HCT116 (cell line): Measurements from ENCODE around the gene CISTR. TPM values are rescaled to one million over a fixed set of nuclear protein-coding genes. Genes with fewer than 3 reads are reported as not detected.

Experiments
- ATAC-seq: fragments of 200-7000 bp; cut with Tn5 transposase; 2 replicates; pipeline ENCODE4 v1.9.1; 2020; ENCODE audit warnings: mild to moderate bottlenecking, moderate library complexity
- BruUV-seq: library from RNA; stranded (reverse); fragments of 400-500 nt; replicated peaks from 2 replicates; lab custom pipeline; 2021; lab: Mats Ljungman, UMichigan
- CTCF ChIA-PET: fragments of 300-600 bp; sonication (Branson Sonifier 250); formaldehyde crosslinking; loops from one replicate; lab custom pipeline; 2021; ENCODE audit warnings: antibody characterized with exemption; lab: Charles Lee
- POLR2A ChIA-PET: fragments of 300-600, 350-600 bp; sonication (Branson Sonifier 250); formaldehyde crosslinking; loops from one replicate; lab custom pipeline; 2021; ENCODE audit warnings: antibody characterized with exemption; lab: Charles Lee
- RAD21 ChIA-PET, 2 experiments: fragments of 300-600 bp; sonication (Branson Sonifier 250); formaldehyde crosslinking; loops; one replicate each; lab custom pipeline; 2023; ENCODE audit warnings: low total read pairs in 2 of 2; ENCODE audit not compliant: uncharacterized antibody in 2 of 2, unreplicated experiment in 2 of 2, low non-redundant PET in 1 of 2; lab: Charles Lee
- DNase-seq: peaks from one replicate; pipeline ENCODE4 v3.0.0-alpha.2; 2010; ENCODE audit warnings: low read depth, low spot score
- H2AFZ ChIP-seq: fragments of 200-600 bp; shearing (Covaris generic), sonication (generic); 2 replicates; pipeline ENCODE4 v1.6.1; 2017; ENCODE audit warnings: low read depth, mixed run types, mixed read lengths, antibody characterized with exemption, low read length; ENCODE audit not compliant: poor library complexity, severe bottlenecking
- H3K27ac ChIP-seq: 2 replicates; pipeline ENCODE4 v1.5.1; 2012; ENCODE audit warnings: low read depth, low read length
- H3K27me3 ChIP-seq: fragments of 200-600 bp; sonication (generic); 2 replicates; pipeline ENCODE4 v1.6.1; 2016; ENCODE audit warnings: mixed run types, low read length, mixed read lengths; ENCODE audit not compliant: insufficient read depth
- H3K36me3 ChIP-seq, 2 experiments: fragments of 200-500 bp in 1 of 2; fragments of 200-600 bp in 1 of 2; sonication (Bioruptor generic) in 1 of 2; sonication (generic) in 1 of 2; 2 replicates each; pipeline versions ENCODE4 v1.5.1 to v1.6.1; 2014 to 2016; ENCODE audit warnings: low read length in 2 of 2, inconsistent platforms in 1 of 2, mixed read lengths in 1 of 2, mixed run types in 1 of 2; ENCODE audit not compliant: insufficient read depth in 2 of 2, control insufficient read depth in 1 of 2
- H3K4me1 ChIP-seq, 2 experiments: fragments of 200-600 bp in 1 of 2; sonication (generic) in 1 of 2; 2 replicates each; pipeline versions ENCODE4 v1.5.1 to v1.6.1; 2012 to 2017; ENCODE audit warnings: low read length in 2 of 2, inconsistent platforms in 1 of 2, mild to moderate bottlenecking in 1 of 2, mixed read lengths in 1 of 2, mixed run types in 1 of 2, moderate library complexity in 1 of 2; ENCODE audit not compliant: insufficient read depth in 2 of 2, control insufficient read depth in 1 of 2
- H3K4me2 ChIP-seq: fragments of 200-600 bp; sonication (generic); 2 replicates; pipeline ENCODE4 v1.6.1; 2017; ENCODE audit warnings: mixed run types, low read length, mixed read lengths
- H3K4me3 ChIP-seq, 2 experiments: fragments of 200-600 bp in 1 of 2; sonication (generic) in 1 of 2; replicated peaks in 1 of 2; 2 replicates each; pipeline ENCODE4 v1.5.1; 2011 to 2016; ENCODE audit warnings: low read length in 2 of 2, control low read depth in 1 of 2, low read depth in 1 of 2, mild to moderate bottlenecking in 1 of 2, mixed read lengths in 1 of 2, mixed run types in 1 of 2
- H3K79me2 ChIP-seq: fragments of 200-600 bp; sonication (generic); 2 replicates; pipeline ENCODE4 v1.6.1; 2017; ENCODE audit warnings: mild to moderate bottlenecking, mixed run types, low read length, moderate library complexity, mixed read lengths; ENCODE audit not compliant: insufficient read depth
- H3K9ac ChIP-seq: fragments of 200-600 bp; sonication (generic); 2 replicates; pipeline ENCODE4 v1.6.1; 2016; ENCODE audit warnings: low read length, mixed read lengths
- H3K9me2 ChIP-seq: fragments of 200-600 bp; sonication (generic), shearing (Covaris generic); 2 replicates; pipeline ENCODE4 v1.6.1; 2017; ENCODE audit warnings: mixed run types, mild to moderate bottlenecking, moderate library complexity; ENCODE audit not compliant: insufficient read depth
- H3K9me3 ChIP-seq, 2 experiments: fragments of 200-500 bp in 1 of 2; fragments of 200-600 bp in 1 of 2; sonication (Bioruptor generic) in 1 of 2; sonication (generic) in 1 of 2; 2 replicates each; pipeline ENCODE4 v1.6.1; 2014 to 2017; ENCODE audit warnings: low read length in 2 of 2, mixed read lengths in 2 of 2, inconsistent platforms in 1 of 2, low read depth in 1 of 2, mild to moderate bottlenecking in 1 of 2, mixed run types in 1 of 2, moderate library complexity in 1 of 2; ENCODE audit not compliant: control insufficient read depth in 1 of 2, insufficient read depth in 1 of 2
- H4K20me1 ChIP-seq: fragments of 200-600 bp; sonication (generic), shearing (Covaris generic); 2 replicates; pipeline ENCODE4 v1.6.1; 2017; ENCODE audit warnings: mixed run types, mild to moderate bottlenecking, moderate library complexity; ENCODE audit not compliant: insufficient read depth
- CEBPB ChIP-seq: IDR thresholded peaks from 2 replicates; pipeline ENCODE4 v1.6.1; 2012; ENCODE audit warnings: low read depth
- EZH2 ChIP-seq: fragments of 200-600 bp; sonication (generic); IDR thresholded peaks from 2 replicates; pipeline ENCODE4 v1.6.1; 2017; ENCODE audit warnings: antibody characterized with exemption, mixed run types
- FOSL1 ChIP-seq: IDR thresholded peaks from 2 replicates; pipeline ENCODE4 v1.6.1; 2012; ENCODE audit warnings: low read depth
- POLR2AphosphoS5 ChIP-seq: IDR thresholded peaks from 2 replicates; pipeline ENCODE4 v1.6.1; 2011; ENCODE audit warnings: mild to moderate bottlenecking, low read depth, low read length, moderate library complexity
- SIN3A ChIP-seq: IDR thresholded peaks from 2 replicates; pipeline ENCODE4 v1.6.1; 2012; ENCODE audit warnings: low read depth
- SP1 ChIP-seq: IDR thresholded peaks from 2 replicates; pipeline ENCODE4 v1.6.1; 2012; ENCODE audit warnings: low read depth
- SRF ChIP-seq: IDR thresholded peaks from 2 replicates; pipeline ENCODE4 v1.6.1; 2012; ENCODE audit warnings: low read depth
- TCF7L2 ChIP-seq: IDR thresholded peaks from 2 replicates; pipeline ENCODE4 v1.7.0; 2011; ENCODE audit warnings: borderline replicate concordance, inconsistent platforms; ENCODE audit not compliant: insufficient read depth, insufficient read length; ENCODE audit errors: extremely low read depth
- intact Hi-C: fragments of 100-400 bp; cut with micrococcal nuclease; formaldehyde crosslinking; loops from 2 replicates; pipeline ENCODE4 v1.10.0; 2022
- total RNA-seq: library from RNA; stranded (reverse); gene quantifications from one replicate; pipeline ENCODE4 v1.2.1, GENCODE V29; 2021; ENCODE audit not compliant: unreplicated experiment
- TF ChIP-seq, protein P1 (sequence below), 3 experiments: fragments of 200-600 bp in 1 of 3; sonication (generic) in 1 of 3; IDR thresholded peaks in 2 of 3; conservative IDR thresholded peaks in 1 of 3; 2 replicates each; pipeline ENCODE4 v1.5.1; 2012 to 2017; ENCODE audit warnings: low read depth in 2 of 3, low read length in 2 of 3, antibody characterized with exemption in 1 of 3, borderline replicate concordance in 1 of 3, control low read depth in 1 of 3, mild to moderate bottlenecking in 1 of 3, mixed read lengths in 1 of 3, mixed run types in 1 of 3, moderate library complexity in 1 of 3; ENCODE audit not compliant: insufficient read depth in 1 of 3

Gene CISTR
- total RNA-seq, 1 experiment from 2014 or later, result not detected

- TF ChIP-seq TCF7L2, result no peak
- TF ChIP-seq CEBPB, result no peak
- no peak for TF ChIP-seq SIN3A
- no peak for TF ChIP-seq EZH2
- TF ChIP-seq SP1, result no peak
- TF ChIP-seq FOSL1, result no peak
These were observed 25.4 kb downstream of the CISTR start (continued) for GRCh38 chr12:53726341-53726740.

DNA sequence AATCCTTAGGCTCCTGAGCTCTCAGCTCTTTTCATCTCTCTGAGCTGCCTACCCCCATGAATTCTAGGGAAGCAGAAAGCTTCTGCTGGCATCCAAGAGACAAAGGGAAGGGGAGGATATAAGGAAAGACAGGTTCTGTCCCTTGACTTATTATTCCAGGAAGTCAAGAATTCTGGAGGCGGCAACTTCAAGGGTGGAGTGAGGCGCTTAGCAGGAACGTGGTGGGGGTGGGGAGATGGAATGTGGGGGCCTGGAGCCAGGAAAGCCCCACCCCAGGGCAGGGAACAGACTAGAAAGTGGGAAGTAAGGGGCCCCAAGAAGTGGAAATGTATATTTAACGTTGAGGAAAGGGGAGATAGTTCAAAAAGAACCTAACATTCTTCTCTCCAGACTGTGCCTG lies 26.0 kb downstream of the CISTR start:
- ATAC-seq (no peak), DNase-seq (no peak)
- CTCF ChIA-PET, result interaction anchor here (1.1 to 1.2 kb wide), 2 partner anchors 18 to 21 kb away, joined by 3 to 4 read pairs; no protein-coding TSS in a partner anchor
- POLR2A ChIA-PET, result no interaction called here
- Histone ChIP-seq H2AFZ (no peak overlapping the region), H3K9ac (no peak overlapping the region), H3K9me3 (no peaks in the 10 kb centered on the region), H3K4me3 (peak overlapping the region; percentile 70 to 86), H3K27ac (no peak overlapping the region), H3K36me3 (no peaks in the 10 kb centered on the region), H4K20me1 (no peaks in the 10 kb centered on the region), H3K27me3 (no peaks in the 10 kb centered on the region), H3K9me2 (no peaks in the 10 kb centered on the region), H3K4me2 (peak overlapping the region; percentile 86), H3K4me1 (peaks cover 10 to 25% of the 10 kb centered on the region in 2 experiments), H3K79me2 (no peaks in the 10 kb centered on the region)
- intact Hi-C loops, result no loop called here
- BruUV-seq, result no TSS peak
- RAD21 ChIA-PET, result no interaction called here
- TF ChIP-seq, protein P1, sequence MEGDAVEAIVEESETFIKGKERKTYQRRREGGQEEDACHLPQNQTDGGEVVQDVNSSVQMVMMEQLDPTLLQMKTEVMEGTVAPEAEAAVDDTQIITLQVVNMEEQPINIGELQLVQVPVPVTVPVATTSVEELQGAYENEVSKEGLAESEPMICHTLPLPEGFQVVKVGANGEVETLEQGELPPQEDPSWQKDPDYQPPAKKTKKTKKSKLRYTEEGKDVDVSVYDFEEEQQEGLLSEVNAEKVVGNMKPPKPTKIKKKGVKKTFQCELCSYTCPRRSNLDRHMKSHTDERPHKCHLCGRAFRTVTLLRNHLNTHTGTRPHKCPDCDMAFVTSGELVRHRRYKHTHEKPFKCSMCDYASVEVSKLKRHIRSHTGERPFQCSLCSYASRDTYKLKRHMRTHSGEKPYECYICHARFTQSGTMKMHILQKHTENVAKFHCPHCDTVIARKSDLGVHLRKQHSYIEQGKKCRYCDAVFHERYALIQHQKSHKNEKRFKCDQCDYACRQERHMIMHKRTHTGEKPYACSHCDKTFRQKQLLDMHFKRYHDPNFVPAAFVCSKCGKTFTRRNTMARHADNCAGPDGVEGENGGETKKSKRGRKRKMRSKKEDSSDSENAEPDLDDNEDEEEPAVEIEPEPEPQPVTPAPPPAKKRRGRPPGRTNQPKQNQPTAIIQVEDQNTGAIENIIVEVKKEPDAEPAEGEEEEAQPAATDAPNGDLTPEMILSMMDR (IDR thresholded peaks at IDR 0.05 in 2 of 3, conservative IDR thresholded peaks at IDR 0.05 in 1 of 3; ENCODE audit: borderline replicate concordance in 1 of 3, insufficient read depth in 1 of 3, low read depth in 2 of 3, low read length in 2 of 3), result no peak
- TF ChIP-seq SRF, result no peak
- no peak for TF ChIP-seq POLR2AphosphoS5
- TF ChIP-seq TCF7L2, result peak; percentile 9
